A172 (cell line): Measurements from ENCODE around the gene CAMSAP2. TPM values are rescaled to one million over a fixed set of nuclear protein-coding genes. Genes with fewer than 3 reads are reported as not detected.

ENCODE experiments used
- DNase-seq: peaks from one replicate; pipeline ENCODE4 v3.0.0-alpha.2; 2015; ENCODE audit warnings: low spot score
- total RNA-seq: library from RNA; depleted of rRNA; stranded (reverse); fragments of >200 nt; shearing (Covaris generic); gene quantifications from 2 replicates; pipeline ENCODE4 v1.2.3, GENCODE V29; 2014

The CAMSAP2 gene
- total RNA-seq, 1 experiment from 2014 or later = 67.7 TPM

DNA sequence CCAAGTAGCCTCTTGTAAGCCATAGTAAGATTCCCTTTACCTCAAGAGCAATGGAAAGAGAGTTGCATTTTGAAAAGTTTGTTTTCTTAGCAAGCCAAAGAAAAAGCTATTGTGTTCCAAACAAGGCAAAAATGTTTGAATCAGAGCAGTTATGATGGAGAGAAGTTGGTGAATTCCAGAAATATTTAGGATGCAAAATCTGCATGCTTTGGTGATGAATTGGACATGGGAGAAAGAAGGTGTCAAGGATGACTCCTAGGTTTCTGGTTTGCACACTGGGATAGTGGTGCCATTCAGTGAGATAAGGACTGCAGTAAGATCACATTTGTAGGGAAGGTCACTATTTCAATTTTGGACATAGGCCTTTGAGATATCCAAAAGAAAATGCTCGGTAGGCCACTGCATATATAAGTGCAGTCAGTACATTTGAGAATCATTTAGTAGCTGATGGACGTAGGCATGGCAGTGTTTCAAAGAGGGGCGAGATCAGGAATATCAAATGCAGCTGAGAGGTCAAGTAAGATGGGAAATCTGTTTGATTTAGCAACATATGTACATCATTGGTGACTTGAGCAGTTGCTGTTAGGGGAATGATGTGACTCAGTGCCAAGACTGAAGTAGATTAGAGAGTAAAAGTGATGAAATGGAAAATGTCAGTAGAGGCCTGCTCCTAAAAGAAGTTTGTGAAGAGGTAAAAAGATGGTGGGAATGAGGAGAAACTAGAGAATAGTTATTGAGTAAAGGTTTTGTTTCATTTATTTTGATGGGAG, 100.2 kb downstream of the CAMSAP2 start:
- peak; percentile 61 for DNase-seq

DNA sequence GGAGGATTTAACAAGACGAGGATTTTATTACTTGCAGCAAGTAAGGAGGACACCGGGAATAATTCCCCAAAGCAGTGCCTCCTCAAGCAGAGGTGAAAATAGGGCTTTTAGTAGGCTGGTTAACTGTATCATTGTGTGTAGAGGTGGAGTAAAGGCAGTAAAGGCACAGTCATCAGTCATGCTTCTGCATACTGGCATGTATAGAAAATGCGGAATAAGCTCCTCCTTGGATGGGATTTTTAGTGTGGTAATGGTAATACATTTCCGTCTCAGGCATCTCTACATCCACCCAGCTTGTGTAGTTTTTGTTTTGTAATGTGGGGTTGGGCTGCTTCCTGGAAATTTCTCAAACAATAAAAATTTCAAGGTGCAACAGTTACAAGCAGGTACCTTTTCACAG, 106.7 kb downstream of the CAMSAP2 start:
- DNase-seq = no peak

GRCh38 chr1:200846398-200846797, 107.7 kb downstream of the CAMSAP2 start:
- DNase-seq = no peak

GRCh38 chr1:200849430-200849829, 110.7 kb downstream of the CAMSAP2 start:
- no peak for DNase-seq

- no peak for DNase-seq
Observed at GRCh38 chr1:200850554-200850953, 111.9 kb downstream of the CAMSAP2 start.

DNA sequence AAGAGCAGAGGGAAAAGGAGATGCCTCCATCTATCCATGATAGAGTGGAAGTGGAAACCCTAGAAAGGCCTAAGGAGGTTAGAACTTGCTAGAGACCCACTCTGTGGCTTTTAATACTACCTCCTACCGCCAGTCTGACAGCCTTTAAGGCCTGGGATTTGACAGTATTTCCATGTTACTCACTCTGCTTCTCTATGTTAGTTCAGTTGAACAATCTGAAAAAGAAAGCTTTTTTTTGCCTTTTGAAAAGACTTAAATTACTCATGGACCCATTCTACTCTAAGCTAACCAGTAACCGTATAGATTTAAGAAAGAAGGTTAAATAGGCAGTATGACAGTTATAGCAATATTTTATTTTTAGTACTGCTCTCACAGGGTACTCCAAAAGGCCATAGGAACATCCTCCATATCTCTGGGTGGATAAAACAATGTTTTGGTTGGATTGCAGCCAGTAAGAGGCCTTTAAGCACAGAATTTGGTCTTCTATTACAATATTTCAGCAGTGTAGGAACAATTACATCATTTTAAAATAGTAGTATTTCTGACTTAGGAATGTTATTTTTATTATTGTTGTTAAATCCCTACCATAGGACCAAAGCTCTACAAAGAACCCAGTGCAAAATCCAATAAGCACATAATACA, 118.1 kb downstream of the CAMSAP2 start:
- DNase-seq = no peak

- DNase-seq = no peak
Observed at GRCh38 chr1:200857804-200858203, 119.1 kb downstream of the CAMSAP2 start.

DNA sequence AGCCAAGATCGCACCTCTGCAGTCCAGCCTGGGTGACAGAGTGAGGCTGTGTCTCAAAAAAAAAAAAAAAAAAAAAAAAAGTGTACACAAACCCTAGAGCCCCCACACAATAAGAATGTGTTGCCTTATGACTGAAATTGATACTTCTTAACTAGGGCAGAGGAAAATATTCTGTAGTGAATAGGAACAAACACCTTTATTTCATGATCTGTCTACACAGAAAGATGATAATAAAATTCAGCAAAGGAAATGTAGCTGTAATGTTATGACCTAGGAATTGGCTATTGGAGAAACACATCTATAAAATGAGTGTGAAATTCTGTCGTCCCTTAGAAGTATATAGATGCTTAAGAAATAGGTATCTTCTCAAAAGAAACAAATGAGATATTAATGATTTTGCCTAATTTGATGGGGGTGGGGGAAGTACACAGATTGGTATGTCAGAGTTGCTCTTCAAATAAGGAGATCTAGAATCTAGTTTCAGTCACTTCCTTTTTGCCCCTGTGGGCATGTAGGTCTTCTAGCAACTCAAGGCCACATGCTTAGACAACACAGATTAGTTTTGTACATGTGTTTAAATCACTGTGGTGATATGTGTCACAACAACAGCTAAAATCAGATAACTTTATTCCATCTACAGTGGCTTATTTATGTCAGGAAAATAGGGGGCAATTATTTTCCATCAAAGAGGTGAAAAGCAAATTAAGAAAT, 123.4 kb downstream of the CAMSAP2 start:
- DNase-seq = no peak

GRCh38 chr1:200862713-200863415, 124.2 kb downstream of the CAMSAP2 start:
- no peak for DNase-seq

DNA sequence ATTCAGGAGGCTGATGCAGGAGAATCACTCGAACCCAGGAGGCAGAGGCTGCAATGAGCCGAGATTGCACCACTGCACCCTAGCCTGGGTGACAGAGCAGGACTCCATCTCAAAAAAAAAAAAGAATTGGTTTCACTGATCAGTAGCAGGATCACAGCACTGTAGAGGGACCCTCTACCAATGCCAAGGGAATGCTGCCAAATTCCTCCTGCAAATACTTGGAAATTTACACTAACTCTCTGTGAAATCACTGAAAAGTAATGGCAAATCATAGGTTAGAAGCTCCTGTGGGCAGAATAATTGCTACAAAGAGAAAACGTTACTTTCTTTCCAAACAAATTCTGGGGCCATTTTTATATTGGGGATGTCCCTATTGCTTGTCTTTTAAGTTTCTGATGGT, 127.4 kb downstream of the CAMSAP2 start:
- no peak for DNase-seq

GRCh38 chr1:200866521-200866920, 127.8 kb downstream of the CAMSAP2 start:
- no peak for DNase-seq

GRCh38 chr1:200867018-200867811, 128.5 kb downstream of the CAMSAP2 start:
- no peak for DNase-seq

- DNase-seq = no peak
Observed at GRCh38 chr1:200869376-200869752, 130.7 kb downstream of the CAMSAP2 start.

DNA sequence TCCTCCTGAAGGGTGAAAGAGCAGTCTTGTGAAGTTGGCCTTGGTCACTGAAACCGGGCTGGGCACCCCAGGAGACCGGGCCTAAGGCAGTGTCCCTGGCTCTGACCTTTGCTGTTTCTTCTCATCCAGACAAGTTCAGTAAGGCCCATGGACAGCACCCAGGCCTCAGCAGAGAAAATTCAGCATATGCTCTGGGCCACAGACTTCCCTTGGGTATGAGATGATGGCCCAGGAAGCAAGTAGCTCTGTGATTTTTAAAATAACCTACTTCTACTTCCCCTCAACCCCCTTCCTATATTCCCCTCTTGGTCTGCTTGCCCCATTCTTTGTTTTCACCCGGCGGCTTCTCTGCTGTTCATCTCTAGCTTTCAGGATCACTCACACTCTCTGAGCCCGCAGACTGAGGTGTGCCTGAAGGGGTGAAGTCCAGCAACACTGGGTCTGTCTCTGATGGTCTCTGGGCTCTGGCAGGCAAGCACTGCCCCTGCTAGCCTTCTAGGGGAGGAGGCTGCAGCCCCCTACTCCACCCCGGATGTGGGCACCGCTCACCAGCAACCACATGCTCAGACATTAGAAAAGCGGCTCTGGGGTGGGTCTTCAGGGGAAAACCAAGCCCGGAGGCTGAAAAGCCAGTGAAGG, 131.2 kb downstream of the CAMSAP2 start:
- DNase-seq = no peak

- DNase-seq = no peak
Observed at GRCh38 chr1:200872446-200873115, 133.9 kb downstream of the CAMSAP2 start, which contains the start of gene GPR25. Gene GPR25, plus strand, starts transcription at chr1:200872981. Its CDS starts 57 bp downstream, at chr1:200873038.

GRCh38 chr1:200873116-200873670, 134.5 kb downstream of the CAMSAP2 start:
- DNase-seq = no peak

GRCh38 chr1:200873671-200874397, 135.1 kb downstream of the CAMSAP2 start:
- DNase-seq = no peak

DNA sequence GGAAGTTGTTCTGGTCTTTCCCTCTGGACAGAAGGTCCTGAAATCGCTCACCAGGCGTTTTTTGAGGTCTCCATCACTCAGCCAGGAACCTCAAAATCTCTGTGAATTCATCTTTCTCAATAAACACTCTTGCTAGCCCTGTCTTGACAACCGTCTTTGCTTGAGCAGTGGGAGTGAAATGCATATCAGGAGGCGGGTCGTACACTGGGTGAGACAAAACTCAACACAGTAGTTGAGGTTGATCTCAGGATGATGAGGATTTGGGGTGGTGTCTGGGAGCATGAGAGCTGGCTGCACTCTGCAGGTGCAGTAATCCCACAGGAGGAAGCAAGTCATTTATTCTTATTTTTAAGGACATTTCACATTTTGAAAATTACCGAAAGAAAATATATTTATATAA, 136.0 kb downstream of the CAMSAP2 start:
- DNase-seq = no peak

DNA sequence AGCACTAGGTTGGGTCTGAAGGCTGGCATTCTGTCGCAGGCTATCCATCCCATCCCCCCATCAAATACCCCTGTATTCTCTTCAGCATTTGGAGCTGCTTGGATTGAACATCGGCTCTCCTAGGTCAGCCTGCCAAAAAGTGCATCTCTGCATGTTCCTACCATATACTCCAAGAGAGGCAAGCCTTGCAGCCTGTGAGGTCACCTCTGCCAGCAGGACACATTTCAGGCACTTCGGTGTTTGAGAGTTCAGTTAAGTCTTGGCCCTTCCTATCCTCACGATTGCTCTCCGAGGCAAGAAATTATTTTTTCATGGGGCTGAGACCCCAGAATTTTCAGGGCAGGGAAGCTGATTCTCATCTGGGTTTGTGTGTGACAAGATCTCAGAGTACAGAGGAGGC, 136.7 kb downstream of the CAMSAP2 start:
- no peak for DNase-seq
